ENCODE results near the gene SLFN14.

DNA sequence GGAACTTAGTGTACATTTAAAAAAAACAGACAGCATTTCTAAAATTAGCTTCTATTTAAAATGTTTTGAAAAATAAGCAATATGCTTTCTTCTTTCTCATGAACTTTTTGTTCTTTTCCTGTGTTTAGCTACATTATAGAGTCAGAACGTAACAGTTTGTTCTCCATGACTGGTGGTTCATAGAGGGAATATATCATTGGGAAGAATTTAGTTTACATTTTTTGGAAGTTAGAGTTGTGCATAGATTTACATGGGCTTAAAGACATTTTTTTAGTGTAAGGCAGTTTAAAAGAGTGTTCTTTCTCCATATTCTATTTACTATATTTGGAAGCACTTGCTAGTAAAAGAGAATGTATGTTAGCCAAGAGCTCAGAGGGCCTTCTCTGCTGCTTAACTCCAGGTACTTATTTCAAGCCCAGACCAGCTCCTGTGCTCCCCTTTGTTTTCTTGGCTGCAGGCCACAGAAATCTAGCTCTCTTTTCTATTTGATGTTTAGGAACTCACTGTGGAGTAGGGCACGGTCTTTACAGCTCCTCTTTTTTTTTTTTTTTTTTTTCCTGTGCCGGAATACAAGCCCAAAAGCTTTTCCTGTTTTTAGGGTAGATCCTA lies 46.7 kb upstream of the SLFN14 start:
- TF ChIP-seq POLR2A (IDR thresholded peaks at IDR 0.05), result no peak
- TF ChIP-seq, protein P1, sequence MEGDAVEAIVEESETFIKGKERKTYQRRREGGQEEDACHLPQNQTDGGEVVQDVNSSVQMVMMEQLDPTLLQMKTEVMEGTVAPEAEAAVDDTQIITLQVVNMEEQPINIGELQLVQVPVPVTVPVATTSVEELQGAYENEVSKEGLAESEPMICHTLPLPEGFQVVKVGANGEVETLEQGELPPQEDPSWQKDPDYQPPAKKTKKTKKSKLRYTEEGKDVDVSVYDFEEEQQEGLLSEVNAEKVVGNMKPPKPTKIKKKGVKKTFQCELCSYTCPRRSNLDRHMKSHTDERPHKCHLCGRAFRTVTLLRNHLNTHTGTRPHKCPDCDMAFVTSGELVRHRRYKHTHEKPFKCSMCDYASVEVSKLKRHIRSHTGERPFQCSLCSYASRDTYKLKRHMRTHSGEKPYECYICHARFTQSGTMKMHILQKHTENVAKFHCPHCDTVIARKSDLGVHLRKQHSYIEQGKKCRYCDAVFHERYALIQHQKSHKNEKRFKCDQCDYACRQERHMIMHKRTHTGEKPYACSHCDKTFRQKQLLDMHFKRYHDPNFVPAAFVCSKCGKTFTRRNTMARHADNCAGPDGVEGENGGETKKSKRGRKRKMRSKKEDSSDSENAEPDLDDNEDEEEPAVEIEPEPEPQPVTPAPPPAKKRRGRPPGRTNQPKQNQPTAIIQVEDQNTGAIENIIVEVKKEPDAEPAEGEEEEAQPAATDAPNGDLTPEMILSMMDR (IDR thresholded peaks at IDR 0.05 in 4 of 5, conservative IDR thresholded peaks at IDR 0.05 in 1 of 5), result no peak
